Measurements from ENCODE around the gene SPPL2B. TPM values are rescaled to one million over a fixed set of nuclear protein-coding genes. Genes with fewer than 3 reads are reported as not detected.
A peak's percentile ranks its signal among the peaks of the same experiment; 100 is the strongest.

The SPPL2B gene
- total and polyA plus RNA-seq, 9 donors = 1.5 to 66.6 (median 47.9) TPM

DNA sequence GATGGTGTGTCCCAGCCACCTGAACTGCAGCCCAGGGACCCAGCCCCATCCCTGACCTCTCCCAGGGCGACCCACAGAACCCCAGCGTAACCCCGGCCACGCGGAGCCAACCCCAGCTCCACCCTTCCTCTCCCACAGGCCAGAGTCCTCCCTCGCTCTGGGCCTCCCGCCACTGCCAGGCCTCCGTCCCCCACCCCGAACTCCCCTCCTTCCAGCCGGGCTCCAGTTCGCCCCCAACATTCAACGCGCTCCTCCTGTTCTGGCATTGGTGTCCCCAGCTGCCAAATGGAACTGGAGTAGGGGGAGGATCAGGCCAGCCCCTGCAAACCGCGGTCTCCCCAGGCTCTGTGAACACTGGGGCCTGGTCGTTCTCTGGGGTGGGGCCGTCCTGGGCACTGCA lies 28.0 kb upstream of the SPPL2B start:
- no peak for DNase-seq
- TF ChIP-seq, protein P1, sequence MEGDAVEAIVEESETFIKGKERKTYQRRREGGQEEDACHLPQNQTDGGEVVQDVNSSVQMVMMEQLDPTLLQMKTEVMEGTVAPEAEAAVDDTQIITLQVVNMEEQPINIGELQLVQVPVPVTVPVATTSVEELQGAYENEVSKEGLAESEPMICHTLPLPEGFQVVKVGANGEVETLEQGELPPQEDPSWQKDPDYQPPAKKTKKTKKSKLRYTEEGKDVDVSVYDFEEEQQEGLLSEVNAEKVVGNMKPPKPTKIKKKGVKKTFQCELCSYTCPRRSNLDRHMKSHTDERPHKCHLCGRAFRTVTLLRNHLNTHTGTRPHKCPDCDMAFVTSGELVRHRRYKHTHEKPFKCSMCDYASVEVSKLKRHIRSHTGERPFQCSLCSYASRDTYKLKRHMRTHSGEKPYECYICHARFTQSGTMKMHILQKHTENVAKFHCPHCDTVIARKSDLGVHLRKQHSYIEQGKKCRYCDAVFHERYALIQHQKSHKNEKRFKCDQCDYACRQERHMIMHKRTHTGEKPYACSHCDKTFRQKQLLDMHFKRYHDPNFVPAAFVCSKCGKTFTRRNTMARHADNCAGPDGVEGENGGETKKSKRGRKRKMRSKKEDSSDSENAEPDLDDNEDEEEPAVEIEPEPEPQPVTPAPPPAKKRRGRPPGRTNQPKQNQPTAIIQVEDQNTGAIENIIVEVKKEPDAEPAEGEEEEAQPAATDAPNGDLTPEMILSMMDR (IDR thresholded peaks at IDR 0.05) = no peak
- TF ChIP-seq EP300 (IDR thresholded peaks at IDR 0.05) (no peak), POLR2A (IDR thresholded peaks at IDR 0.05) (no peak)
- Histone ChIP-seq H3K27ac (no peak overlapping the region), H3K4me3 (no peak overlapping the region), H3K27me3 (no peaks in the 10 kb centered on the region), H3K36me3 (no peaks in the 10 kb centered on the region), H3K4me1 (ENCODE audit: insufficient read depth) (no peaks in the 10 kb centered on the region), H3K9me3 (no peaks in the 10 kb centered on the region)
- intact Hi-C loops (cut with DNase I) = loop anchor here in 1 of 4 donors (10.0 kb wide), 1 partner anchor 1146 kb away; no protein-coding TSS in a partner anchor
- 62 to 80% (median 73%) methylated on average over 17 of the region's 17 CpGs for WGBS, 3 donors

DNA sequence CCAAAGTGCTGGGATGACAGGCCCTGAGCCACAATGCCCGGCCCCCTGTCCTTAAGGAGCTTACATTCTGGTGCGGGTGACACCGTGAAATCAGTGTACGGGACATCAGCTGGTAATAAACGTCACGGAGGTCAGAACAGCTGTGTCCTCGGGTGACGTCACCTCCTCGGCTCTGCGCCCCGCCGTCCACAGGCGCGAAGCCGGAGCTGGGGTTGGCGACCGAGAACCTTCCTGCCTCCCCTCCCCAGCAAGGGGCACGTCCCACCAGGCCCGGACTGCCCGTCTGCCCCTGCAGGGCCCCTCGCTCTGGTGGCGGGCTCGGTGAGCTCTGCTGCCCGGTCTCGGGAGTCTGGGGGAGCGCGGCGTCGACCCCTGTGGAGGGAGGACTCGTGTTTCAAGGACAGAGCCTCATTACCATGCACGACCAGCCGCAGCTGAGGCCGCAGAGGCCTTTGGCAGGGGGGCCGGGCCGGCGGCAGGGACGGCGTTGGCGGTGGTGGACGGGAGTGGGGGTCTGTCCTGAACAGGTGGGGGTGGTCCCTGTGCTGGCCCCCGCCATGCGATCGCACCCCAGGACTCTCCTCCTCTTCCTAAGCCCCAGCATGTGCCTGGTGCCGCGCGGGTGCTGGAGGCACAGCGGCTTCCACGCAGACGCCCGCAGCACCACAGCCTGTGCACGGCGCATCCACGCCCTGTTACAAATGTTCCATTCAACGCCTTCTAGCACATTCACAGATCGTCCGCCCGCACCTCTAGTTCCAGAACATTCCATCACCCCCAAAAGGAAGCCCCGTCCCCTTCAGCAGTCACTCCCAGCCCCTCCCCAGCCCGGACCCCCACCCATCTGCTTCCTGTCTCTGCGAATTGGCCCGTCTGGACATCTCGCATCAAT lies 25.9 kb upstream of the SPPL2B start:
- DNase-seq = peak in 1 of 5 donors; percentile 45
- H3K4me3 ChIP-seq = no peak overlapping the region
- no peaks in the 10 kb centered on the region for H3K27me3 ChIP-seq

DNA sequence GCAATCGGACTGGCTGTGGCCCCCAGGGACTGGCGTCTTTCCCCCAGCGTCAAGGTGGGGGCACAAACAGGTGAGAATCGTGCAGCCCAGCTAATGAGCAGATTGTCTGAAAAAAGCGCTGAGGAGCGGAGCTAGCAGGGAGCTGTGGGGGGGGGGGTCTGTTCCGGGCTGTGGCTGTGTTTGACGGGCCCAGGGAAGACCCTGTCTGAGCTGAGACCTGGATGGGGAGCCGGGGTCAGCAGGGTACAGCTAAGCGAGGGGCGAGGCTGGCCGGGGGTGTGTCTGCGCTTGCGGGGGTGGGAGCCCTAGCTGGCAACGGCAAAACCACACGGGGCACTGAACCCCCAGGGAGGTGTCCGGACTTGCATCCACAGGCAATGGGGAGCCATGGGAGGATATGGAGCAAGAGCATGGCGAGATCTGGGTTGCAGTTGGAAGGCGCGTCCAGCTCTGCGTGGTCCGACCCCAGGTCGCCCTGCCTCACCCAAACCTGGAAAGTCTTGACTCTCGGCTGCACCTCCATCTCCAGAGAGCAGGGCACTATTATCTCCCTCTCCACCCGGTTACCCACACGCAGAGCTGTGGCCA lies 25.2 kb upstream of the SPPL2B start:
- TF ChIP-seq POLR2A (IDR thresholded peaks at IDR 0.05) (no peak), EP300 (IDR thresholded peaks at IDR 0.05) (no peak)
- TF ChIP-seq, protein P1 (IDR thresholded peaks at IDR 0.05) = no peak
- intact Hi-C loops (cut with DNase I) = loop anchor here in 1 of 4 donors (10.0 kb wide), 1 partner anchor 1149 kb away; no protein-coding TSS in a partner anchor
- no peak for DNase-seq
- no peak overlapping the region for H3K4me3 ChIP-seq
- no peak overlapping the region for H3K27ac ChIP-seq
- no peaks in the 10 kb centered on the region for H3K36me3 ChIP-seq
- H3K27me3 ChIP-seq = no peaks in the 10 kb centered on the region
- 68 to 80% (median 75%) methylated on average over 26 of the region's 26 CpGs for WGBS, 3 donors
- H3K9me3 ChIP-seq = no peaks in the 10 kb centered on the region
- no peaks in the 10 kb centered on the region for H3K4me1 ChIP-seq (ENCODE audit: insufficient read depth)

More for the DNA sequence above, 25.9 kb upstream of the SPPL2B start:
- H3K4me1 ChIP-seq (ENCODE audit: insufficient read depth) = no peaks in the 10 kb centered on the region
- no peak for TF ChIP-seq EP300 (IDR thresholded peaks at IDR 0.05)
- TF ChIP-seq, protein P1 (IDR thresholded peaks at IDR 0.05) = no peak
- no peak for TF ChIP-seq POLR2A (IDR thresholded peaks at IDR 0.05)
- H3K9me3 ChIP-seq = no peaks in the 10 kb centered on the region
- WGBS, 3 donors = 11 to 23% (median 14%) methylated on average over 47 to 62 of the region's 62 CpGs
- H3K36me3 ChIP-seq = no peaks in the 10 kb centered on the region
- intact Hi-C loops (cut with DNase I) = loop anchor here in 1 of 4 donors (10.0 kb wide), 1 partner anchor 1148 kb away; no protein-coding TSS in a partner anchor
- no peak overlapping the region for H3K27ac ChIP-seq

DNA sequence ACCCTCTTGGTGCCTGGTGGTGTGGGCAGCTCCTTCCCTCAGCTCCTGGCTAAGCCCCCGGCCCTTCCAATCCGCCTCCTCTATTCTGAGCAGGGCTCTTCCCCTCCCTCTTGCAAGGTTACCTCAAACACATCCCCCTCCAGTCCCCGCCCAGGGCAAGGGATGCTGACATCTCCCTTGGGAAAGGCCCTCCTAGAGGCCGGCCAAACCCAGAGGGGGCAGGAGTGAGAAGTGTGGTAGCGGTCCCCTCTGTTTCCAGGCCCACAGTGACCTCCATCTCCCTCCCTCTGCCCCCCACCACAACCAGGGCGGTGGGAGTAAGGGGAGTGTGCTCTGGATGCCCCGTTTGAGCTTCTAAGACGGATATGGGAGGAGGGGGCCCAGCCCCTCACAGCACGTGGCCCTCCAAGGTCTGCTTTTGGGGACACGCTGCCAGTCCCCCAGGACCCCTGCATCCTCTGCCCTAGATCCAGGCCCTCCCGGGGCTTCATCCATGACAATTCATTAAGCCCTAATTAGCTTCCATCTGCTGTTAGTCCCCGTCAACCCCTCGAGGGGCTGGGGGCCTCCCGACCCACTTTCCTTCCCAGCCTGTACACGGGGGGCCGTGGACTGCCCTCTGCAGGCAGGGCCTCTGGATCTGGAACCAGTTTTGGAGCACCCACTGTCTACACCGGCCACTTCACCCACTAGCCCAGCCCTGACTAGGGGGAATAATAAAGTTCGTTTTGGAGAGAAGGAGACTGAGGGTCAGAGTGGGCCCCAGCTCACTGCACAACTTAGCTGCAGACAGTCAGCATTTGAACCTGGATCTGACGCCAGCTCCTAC lies 22.8 kb upstream of the SPPL2B start:
- H3K4me3 ChIP-seq = no peak overlapping the region
- 66 to 80% (median 73%) methylated on average over 19 of the region's 19 CpGs for WGBS, 3 donors
- no peaks in the 10 kb centered on the region for H3K4me1 ChIP-seq (ENCODE audit: insufficient read depth)
- H3K9me3 ChIP-seq = no peaks in the 10 kb centered on the region
- H3K27me3 ChIP-seq = no peaks in the 10 kb centered on the region
- intact Hi-C loops (cut with DNase I) = loop anchor here in 1 of 4 donors (10.0 kb wide), 1 partner anchor 1151 kb away; no protein-coding TSS in a partner anchor
- TF ChIP-seq, protein P1 (IDR thresholded peaks at IDR 0.05) = no peak
- TF ChIP-seq POLR2A (IDR thresholded peaks at IDR 0.05) = no peak
- TF ChIP-seq EP300 (IDR thresholded peaks at IDR 0.05) = no peak
- H3K27ac ChIP-seq = no peak overlapping the region
- no peak for DNase-seq
- no peaks in the 10 kb centered on the region for H3K36me3 ChIP-seq

Data from ovary (tissue), 9 donors.